Epithelial cell of proximal tubule (primary cell): ENCODE measurements around the gene P3H3. TPM values are rescaled to one million over a fixed set of nuclear protein-coding genes. Genes with fewer than 3 reads are reported as not detected.

Source experiments
- DNase-seq: peaks from one replicate; pipeline ENCODE4 v3.0.0-alpha.2; 2011; ENCODE audit warnings: low read depth
- H3K4me3 ChIP-seq: 2 replicates; pipeline ENCODE4 v1.5.1; 2011; ENCODE audit warnings: low read depth, mild to moderate bottlenecking, low read length
- CTCF ChIP-seq: conservative IDR thresholded peaks from 2 replicates; pipeline ENCODE4 v1.5.1; 2012; ENCODE audit warnings: low read depth, mild to moderate bottlenecking, low read length
- total RNA-seq: library from RNA; depleted of rRNA; stranded (reverse); fragments of >200 nt; gene quantifications from 2 replicates; pipeline ENCODE4 v1.2.3, GENCODE V29; 2015

P3H3 gene
- total RNA-seq, 1 donor from 2014 or later, result 30.4 TPM

GRCh38 chr12:6790496-6791150 lies 37.6 kb upstream of the P3H3 start:
- TF ChIP-seq CTCF, result no peak
- DNase-seq, result no peak
- H3K4me3 ChIP-seq, result no peak overlapping the region

- TF ChIP-seq CTCF, result no peak
- H3K4me3 ChIP-seq, result no peak overlapping the region
Observed at GRCh38 chr12:6791931-6792520, 36.2 kb upstream of the P3H3 start.

GRCh38 chr12:6792522-6793201 lies 35.5 kb upstream of the P3H3 start:
- TF ChIP-seq CTCF, result no peak
- H3K4me3 ChIP-seq, result no peak overlapping the region
- no peak for DNase-seq

More at GRCh38 chr12:6791931-6792520, 36.2 kb upstream of the P3H3 start:
- no peak for DNase-seq

GRCh38 chr12:6795088-6795487 lies 33.1 kb upstream of the P3H3 start:
- DNase-seq, result no peak
- no peak overlapping the region for H3K4me3 ChIP-seq
- no peak for TF ChIP-seq CTCF

GRCh38 chr12:6796576-6796975 lies 31.6 kb upstream of the P3H3 start:
- DNase-seq, result no peak
- no peak for TF ChIP-seq CTCF
- H3K4me3 ChIP-seq, result no peak overlapping the region

GRCh38 chr12:6799147-6799546 lies 29.1 kb upstream of the P3H3 start:
- no peak overlapping the region for H3K4me3 ChIP-seq
- TF ChIP-seq CTCF, result no peak
- no peak for DNase-seq

GRCh38 chr12:6807170-6807569 lies 21.0 kb upstream of the P3H3 start:
- H3K4me3 ChIP-seq, result no peak overlapping the region

More at GRCh38 chr12:6807170-6807569, 21.0 kb upstream of the P3H3 start:
- no peak for TF ChIP-seq CTCF
- no peak for DNase-seq
